IPS-15b (cell line): ENCODE results near the gene DNAH14.

Source experiments
- H3K27me3 ChIP-seq: one replicate; pipeline ENCODE4 v1.6.1; 2013; ENCODE audit warnings: low read length; ENCODE audit not compliant: control insufficient read depth, insufficient read depth
- H3K36me3 ChIP-seq: one replicate; pipeline ENCODE4 v1.6.1; 2013; ENCODE audit warnings: low read length; ENCODE audit not compliant: control insufficient read depth, insufficient read depth
- H3K4me1 ChIP-seq: one replicate; pipeline ENCODE4 v1.6.1; 2013; ENCODE audit warnings: mild to moderate bottlenecking, low read length; ENCODE audit not compliant: control insufficient read depth, insufficient read depth
- H3K4me3 ChIP-seq: one replicate; pipeline ENCODE4 v1.5.1; 2013; ENCODE audit warnings: low read depth, low read length
- H3K9ac ChIP-seq: one replicate; pipeline ENCODE4 v1.6.1; 2013; ENCODE audit warnings: low read depth, mild to moderate bottlenecking, low read length
- H3K9me3 ChIP-seq: one replicate; pipeline ENCODE4 v1.6.1; 2013; ENCODE audit warnings: mild to moderate bottlenecking, low read length; ENCODE audit not compliant: control insufficient read depth, insufficient read depth

The DNAH14 gene

DNA sequence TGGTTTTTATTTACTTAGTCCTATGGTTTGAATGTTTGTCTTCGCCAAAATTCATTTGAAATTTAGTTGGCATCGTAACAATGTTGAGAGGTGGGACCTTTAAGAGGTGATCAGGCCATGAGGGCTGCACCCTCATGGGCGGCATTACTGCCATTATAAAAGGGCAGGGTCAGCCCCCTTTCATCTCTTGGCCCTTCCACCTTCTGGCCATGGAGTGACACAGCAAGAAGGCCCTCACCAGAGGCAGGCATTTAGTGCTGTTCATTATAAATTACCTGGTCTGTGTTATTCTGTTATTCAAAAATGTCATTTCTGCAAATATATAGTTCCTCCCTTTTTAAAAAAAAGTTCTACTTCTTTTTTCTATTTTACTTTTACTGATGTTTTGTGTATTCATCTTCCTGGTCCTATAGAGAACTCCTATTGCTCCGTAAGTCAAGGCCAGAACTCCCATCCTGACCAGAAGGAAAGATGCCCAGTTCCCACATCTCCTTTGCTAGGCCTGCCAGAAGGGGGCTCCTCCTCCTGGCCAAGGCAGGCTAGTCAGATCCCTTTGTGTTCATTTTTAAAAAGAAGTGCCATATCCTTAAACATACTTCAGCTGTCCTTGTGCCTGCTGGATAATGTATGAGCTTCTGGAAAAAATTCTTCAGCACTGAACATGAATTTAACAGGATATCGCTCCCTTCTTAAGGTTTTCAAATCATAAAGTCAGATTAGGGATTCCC lies 508.4 kb downstream of the DNAH14 start:
- no peaks in the 10 kb centered on the region for H3K9me3 ChIP-seq
- H3K4me3 ChIP-seq = no peak overlapping the region
- H3K4me1 ChIP-seq = no peaks in the 10 kb centered on the region

DNA sequence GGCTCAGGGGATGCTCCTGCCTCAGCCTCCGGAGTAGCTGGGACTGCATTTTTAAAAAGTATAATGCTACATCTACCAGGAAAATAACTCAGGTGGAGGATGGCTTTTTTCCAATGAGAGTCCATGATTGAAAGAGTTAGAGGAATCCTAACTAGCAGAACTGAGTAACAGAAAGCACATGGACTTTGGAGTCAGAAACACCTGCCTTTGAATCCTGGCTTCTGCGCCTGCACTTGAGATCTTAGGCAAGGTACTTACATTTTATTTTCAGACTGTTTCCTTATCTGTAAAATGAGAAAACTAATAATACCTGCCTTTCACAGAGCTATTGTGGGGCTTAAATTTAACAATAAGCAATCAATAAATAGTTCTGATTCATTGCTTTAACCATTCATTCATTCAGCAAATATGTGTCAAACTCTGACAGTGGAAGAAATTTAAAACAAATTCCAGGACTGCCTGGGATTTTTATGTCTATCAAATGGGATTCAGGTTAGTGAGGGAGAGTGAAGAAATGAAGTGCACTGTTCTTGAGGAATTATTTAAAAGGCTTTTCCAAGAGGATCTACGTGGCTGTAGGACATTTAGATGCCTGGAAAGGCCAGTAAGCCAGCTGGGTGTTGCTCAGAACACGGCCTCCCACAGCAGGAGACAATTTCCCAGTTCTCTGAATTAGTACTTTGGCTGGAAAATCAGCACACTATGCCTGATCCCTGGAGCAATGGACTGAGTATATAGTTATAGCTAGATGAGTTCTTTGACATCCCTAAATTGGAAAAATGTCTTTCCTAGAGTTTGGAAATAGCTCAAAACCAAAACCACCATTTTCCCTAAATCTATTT lies 511.1 kb downstream of the DNAH14 start:
- no peaks in the 10 kb centered on the region for H3K36me3 ChIP-seq
- no peaks in the 10 kb centered on the region for H3K27me3 ChIP-seq
- H3K4me3 ChIP-seq = no peak overlapping the region
- no peak overlapping the region for H3K9ac ChIP-seq
- no peaks in the 10 kb centered on the region for H3K9me3 ChIP-seq
- H3K4me1 ChIP-seq = no peaks in the 10 kb centered on the region

More for the DNA sequence above, 508.4 kb downstream of the DNAH14 start:
- no peak overlapping the region for H3K9ac ChIP-seq
- no peaks in the 10 kb centered on the region for H3K27me3 ChIP-seq
- H3K36me3 ChIP-seq = no peaks in the 10 kb centered on the region

DNA sequence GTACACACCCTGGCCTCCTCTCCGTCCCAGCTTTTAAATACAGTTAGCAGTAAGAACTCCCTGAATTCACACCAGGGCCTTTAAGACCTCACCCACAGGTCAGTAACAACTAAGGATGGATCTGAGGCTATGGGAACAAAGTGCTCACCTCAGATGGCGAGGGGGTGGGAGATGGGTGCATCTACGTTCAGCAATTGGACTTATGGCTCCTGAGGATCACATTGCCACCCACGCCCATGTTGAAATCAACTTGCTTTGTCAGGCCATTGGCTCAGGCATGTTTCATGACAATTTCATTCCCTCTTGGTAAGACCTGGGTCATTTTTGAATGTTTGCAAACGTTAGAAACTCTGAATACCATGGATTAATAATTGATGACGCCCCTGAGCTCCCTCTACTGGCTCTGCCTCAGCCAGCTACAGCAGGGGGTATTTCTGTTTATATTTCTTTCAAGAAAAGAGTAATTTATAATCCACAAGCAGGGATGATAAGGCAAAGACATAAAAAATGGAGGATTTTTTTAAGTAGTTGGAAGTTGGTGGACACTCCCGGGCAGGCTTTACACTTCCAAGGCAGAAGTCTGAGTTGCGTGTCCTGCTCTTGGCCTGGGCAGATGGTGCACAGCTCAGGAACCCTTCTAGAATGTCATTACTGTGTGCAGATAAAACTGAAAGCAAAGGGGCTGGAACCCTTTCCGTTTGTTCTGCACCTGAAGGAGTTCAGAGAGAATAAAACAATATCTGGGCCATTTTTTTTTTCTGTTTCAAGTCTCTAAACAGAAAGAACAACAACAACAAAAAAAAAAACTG lies 512.0 kb downstream of the DNAH14 start:
- H3K36me3 ChIP-seq = no peaks in the 10 kb centered on the region
- H3K4me1 ChIP-seq = no peaks in the 10 kb centered on the region
- no peak overlapping the region for H3K4me3 ChIP-seq
- no peaks in the 10 kb centered on the region for H3K27me3 ChIP-seq
- no peak overlapping the region for H3K9ac ChIP-seq
- no peaks in the 10 kb centered on the region for H3K9me3 ChIP-seq

DNA sequence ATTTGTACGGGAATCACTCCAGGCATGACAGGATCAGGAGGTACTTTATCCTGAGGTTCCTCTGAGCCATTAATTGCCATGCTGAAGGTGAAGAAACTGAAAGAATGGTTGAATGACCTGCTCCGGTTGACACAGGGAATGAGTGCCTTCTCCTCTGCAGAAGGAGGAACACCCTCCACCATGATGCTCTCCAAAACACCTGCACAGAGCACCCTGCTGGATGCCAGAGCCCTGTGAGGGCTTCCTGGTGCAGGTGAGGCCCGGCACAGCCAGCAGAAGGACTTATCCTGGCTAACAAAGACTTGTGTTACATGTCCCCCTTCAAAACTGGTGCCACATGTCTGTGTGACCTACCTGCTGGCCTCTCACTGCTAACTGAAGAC lies 512.6 kb downstream of the DNAH14 start:
- Histone ChIP-seq H3K9ac (no peak overlapping the region), H3K4me1 (no peaks in the 10 kb centered on the region)

DNA sequence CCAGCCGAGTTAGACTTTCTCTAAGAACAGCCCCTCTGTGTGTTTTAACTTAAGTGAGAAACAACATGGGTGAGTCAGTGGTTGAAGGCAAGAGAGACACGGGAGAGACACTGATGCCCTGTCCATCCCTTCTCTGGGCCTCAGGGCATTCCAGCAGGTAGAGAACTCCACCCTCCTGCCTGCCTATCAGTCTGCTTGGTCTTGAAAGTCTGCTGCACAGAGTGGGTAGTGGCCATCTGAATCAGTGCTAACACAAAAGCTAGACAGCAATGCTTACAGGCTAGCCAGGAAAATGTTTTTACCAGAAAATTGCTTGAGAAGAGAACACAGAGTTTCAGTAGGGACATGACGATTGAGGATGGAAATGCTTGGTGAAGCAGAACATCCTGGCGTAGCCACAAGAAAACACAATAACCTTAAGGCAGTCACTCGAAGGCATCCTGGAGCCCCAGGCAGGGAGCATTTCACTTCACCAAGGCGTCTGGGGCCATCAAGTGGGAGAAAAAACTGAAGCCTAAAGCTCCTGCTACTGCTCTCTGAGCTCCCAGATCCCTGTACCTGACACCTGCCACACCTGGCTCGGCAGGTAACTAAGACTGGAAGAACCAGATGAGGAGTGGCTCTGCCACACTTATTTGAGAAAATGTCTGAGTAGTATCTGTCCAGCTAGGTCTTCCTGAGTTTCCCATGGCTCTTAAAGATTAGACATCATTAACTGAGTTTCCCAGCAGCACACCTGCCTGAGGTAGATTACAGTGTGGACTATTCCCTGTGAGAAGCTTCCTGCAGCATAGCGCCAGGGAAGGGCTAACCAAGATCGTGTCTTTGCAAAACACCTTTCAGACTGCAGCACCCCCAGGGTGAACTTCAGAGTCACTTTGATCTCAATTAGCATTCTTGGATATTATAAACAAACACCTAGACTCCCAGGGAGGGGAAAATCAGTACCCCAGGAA lies 516.4 kb downstream of the DNAH14 start:
- Histone ChIP-seq H3K4me3 (no peak overlapping the region), H3K9ac (no peak overlapping the region), H3K9me3 (no peaks in the 10 kb centered on the region), H3K36me3 (no peaks in the 10 kb centered on the region), H3K27me3 (no peaks in the 10 kb centered on the region), H3K4me1 (no peaks in the 10 kb centered on the region)

More for the DNA sequence above, 512.6 kb downstream of the DNAH14 start:
- no peaks in the 10 kb centered on the region for H3K36me3 ChIP-seq
- H3K27me3 ChIP-seq = no peaks in the 10 kb centered on the region
- H3K4me3 ChIP-seq = no peak overlapping the region
- no peaks in the 10 kb centered on the region for H3K9me3 ChIP-seq

DNA sequence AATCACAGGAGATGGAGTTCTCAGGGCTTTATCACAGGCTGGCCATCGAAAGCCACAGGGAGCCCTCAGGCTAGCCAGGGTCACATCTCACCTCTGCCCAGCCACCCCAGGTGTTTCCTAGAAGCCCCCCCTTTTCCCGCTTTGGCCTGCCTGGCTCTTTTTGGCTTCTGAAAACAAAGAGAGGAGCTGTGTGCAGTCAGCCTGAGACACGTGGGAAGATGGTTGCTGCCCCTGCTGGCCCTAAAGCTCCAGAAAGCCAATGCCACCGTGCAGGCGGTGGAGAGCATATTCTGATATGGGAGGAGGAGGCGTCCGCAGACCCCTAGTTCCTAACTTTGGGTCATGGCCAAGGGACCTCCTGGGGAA lies 517.1 kb downstream of the DNAH14 start:
- Histone ChIP-seq H3K27me3 (no peaks in the 10 kb centered on the region), H3K9ac (no peak overlapping the region), H3K4me1 (no peaks in the 10 kb centered on the region), H3K4me3 (no peak overlapping the region), H3K9me3 (no peaks in the 10 kb centered on the region), H3K36me3 (no peaks in the 10 kb centered on the region)

DNA sequence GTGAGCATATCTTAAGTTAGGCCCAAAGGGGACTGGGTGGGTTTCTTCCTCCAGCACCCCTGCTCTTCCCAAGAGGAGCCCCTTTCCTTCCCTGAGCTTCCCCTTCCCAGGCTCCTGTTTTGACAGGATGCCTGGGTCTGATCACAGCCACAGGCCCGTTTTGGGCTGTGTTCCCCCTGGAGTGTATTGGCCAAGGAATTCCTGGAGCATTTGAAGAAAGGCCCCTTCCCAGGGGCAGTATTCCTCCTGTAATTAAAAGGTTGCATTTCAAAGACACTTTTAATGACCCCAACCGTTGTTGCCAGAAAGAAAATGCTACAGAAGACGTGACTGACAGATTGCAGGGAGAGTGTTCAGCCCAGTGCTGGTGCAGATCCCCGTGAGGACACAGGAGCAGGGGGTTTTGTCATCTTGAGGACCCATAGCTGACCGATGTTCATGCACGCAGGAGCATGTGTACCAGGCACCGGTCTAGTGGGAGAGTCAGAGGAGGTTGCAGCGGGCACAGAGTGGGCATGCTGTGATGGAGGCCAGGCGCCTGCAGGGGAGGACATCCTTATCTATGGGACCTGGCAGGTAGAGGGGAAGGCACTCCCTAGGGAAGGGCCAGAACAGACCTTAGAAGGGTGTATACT lies 517.6 kb downstream of the DNAH14 start:
- Histone ChIP-seq H3K27me3 (no peaks in the 10 kb centered on the region), H3K4me1 (no peaks in the 10 kb centered on the region), H3K9me3 (no peaks in the 10 kb centered on the region), H3K4me3 (no peak overlapping the region), H3K9ac (no peak overlapping the region), H3K36me3 (no peaks in the 10 kb centered on the region)

DNA sequence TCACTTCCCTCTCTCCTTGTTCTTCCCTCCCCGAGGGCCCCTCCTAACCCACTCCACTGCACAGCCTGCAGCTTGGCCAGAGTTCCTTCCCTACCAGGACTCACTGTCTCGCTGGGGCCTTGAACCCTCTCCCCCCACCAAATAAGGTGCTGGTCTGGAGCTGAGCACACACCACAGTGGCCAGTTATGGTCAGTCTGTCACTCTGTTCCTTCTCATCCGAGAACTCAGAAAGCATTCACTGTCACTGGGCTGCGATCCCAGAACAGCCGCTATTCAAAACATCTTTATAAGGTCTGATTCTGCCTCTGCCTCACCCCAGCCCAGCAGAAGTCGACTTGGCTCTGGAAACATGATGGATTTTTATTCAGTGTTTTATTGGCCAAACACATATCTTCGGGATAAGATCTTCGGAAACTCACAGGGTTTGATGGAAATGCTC lies 518.2 kb downstream of the DNAH14 start:
- H3K4me3 ChIP-seq = no peak overlapping the region
- no peak overlapping the region for H3K9ac ChIP-seq
- no peaks in the 10 kb centered on the region for H3K4me1 ChIP-seq
- H3K36me3 ChIP-seq = no peaks in the 10 kb centered on the region
- H3K27me3 ChIP-seq = no peaks in the 10 kb centered on the region
- H3K9me3 ChIP-seq = no peaks in the 10 kb centered on the region

DNA sequence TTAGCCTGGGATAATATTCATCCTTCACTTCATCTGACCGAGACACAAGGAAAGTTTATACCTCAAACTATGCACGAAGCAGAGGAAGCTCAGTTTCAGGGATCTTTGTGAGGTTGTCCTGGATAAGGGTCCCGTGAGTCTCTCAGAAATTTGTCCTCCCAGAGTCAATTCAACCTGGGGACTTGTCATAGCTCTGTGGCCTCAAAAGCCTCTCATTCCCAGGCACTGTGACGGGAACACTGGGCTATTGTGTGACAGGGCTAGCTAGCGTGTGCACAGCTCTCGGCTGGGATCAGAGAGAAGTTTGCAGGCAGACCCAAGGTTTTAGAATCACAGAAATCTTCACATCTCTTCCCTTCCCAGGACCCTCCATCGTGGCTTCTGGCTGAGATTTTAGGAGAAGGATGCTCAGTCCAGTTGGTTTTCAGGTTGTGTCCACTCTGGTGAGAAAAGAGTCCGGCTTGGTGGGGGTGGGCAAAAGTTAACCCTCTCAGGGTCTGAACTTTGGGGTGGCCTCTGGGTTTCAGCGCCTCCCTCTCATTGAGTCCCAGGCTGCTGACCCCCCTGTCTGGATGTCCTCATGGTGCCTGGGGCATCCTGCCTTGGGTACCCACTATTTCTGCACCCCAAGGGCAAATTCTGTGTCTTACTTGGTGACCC lies 518.8 kb downstream of the DNAH14 start:
- Histone ChIP-seq H3K9ac (no peak overlapping the region), H3K9me3 (no peaks in the 10 kb centered on the region), H3K27me3 (no peaks in the 10 kb centered on the region), H3K36me3 (no peaks in the 10 kb centered on the region), H3K4me3 (no peak overlapping the region), H3K4me1 (no peaks in the 10 kb centered on the region)
